NCI-H82 treated with DMSO at 0.1 percent for 48 hours (cell line): ENCODE data around the gene COQ8B.
"Not testable (repeated sequence)": the region's sequence is repeated elsewhere in the genome, so short reads cannot be mapped to it uniquely, and the experiment has no call there.

Source experiments
- DNase-seq: peaks from one replicate; lab custom pipeline; 2025; ENCODE audit not compliant: unreplicated experiment; lab: John Stamatoyannopoulos, UW

COQ8B gene

GRCh38 chr19:40671404-40671803 is 45.3 kb downstream of the COQ8B start:
- DNase-seq, result no peak

- no peak for DNase-seq
These were observed 47.6 kb downstream of the COQ8B start for GRCh38 chr19:40668991-40669614.

DNA sequence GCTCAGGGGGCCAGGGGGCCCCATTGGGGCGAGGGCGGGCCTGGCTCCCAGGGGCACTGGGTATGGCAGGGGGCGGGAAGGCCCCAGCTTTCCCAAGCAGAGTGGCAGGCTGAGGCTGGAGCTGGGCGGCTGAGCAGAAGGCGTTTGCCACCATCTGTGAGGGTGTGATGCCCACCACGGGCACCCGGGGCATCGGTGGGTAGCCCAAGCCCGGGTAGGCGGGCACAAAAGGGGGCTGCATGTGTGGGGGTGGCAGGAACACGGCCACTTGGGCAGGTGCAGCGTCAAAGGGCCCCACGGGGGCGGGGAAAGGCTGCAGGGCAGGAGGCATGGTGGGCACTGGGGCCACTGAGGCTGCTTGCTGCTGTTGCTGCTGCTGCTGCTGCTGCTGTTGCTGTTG is 49.1 kb downstream of the COQ8B start:
- DNase-seq, result no peak

DNA sequence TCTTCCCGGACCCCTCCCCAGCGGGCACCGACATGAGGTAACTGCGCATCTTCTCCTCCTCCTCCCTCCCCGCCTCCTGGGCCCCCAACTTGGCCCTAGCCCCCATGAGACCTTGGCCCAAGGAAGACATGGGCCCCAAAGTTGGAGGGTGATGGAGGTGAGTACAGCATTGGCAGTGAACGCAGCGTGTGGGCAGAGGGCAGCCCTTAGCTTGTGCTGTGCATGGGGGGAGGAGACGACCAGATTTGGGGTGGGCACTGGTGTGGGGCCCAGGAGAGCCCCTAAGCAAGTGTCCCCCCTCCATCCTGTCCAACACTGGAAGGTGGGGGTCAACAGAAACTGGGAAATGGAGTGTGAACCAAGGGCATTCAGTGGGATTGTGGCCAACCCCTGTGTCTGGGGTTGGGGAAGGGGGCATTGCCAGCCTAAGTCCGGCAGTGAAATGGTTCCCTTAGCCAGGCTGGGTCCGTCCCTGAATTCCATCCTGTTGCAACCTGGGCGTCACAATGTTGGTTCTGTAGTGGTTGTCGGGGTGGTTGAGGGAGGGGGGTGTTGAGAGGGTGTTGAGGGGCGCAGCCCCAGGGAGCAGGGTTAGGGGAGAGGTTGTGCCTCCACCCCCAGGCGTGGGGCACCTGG is 49.8 kb downstream of the COQ8B start:
- DNase-seq, result no peak

DNA sequence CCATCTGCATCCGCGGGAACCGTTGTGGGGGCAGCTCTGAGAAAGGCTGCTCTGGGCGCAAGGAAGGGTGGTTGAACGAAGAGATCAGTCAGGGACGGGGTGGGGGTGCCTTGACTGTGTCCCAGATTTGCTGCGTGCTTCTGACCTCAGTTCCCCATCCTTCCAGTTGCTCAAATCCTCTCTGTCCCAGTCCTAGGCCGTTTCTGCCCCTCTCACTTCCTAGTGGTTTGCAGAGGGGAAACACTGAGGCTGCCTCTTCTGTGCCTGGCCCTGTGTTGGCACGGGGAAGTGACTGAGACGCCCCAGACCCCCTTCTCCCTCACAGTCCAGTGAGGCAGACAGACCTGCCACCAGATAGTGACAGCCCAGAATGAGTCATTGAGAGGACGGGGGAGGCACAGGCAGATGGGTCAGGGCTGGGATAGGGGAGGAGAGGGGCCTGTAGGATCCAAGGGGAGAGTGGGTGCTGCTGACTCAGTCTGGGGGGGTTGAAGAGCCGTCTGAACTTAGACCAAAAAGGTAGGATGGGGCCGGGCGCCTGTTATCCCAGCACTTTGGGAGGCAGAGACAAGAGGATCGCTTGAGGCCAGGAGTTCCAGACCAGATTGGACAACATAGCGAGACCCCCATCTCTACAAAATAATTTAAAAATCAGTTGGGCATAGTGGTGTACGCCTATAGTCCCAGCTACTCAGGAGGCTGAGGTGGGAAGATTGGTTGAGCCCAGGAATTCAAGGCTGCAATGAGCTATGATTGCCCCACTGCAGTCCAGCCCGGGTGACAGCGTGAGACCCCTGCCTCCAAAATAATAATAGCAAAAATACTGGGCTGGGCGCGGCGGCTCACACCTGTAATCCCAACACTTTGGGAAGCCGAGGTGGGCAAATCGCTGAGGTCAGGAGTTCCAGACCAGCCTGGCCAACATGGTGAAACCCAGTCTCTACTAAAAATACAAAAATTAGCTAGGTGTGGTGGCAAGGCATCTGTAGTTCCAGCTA is 52.7 kb downstream of the COQ8B start:
- DNase-seq, result no peak

DNA sequence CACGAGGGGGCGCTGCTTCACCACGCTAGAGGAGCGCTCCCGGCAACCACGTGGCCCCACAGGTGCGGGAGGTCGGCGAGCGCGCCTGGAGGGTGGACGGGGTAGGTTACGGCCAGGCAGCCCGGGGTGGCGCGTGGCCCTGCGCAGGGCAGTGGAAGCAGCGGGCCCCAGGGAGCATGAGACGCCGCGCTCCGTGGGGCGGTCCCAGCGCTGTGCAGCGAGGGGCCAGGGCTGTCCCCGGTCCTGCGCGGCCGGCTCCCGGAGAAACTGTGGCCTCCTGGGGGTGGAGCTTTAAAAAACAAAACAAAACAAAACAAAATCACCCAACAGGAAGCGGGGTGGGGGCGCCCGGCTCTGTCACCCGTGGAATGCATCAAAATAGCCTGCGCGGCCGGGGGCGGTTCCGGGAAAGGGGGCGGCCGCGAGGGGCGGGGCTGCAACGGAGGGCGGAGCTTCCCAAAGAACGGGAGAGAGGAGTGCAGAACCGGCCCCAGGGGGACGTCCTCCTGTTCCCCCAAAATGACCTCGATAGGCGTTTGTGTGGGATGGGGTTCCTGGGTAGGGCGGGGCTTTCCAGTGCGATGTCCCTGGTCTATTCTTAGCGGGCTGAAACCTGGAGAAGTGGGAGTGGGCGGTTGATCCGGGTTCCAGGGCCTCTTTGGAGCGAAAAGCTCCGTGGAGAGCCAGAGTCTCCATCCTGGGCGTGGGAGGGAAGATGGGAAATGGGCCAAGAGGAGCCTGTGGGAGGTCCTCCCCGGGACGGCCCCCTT is 53.6 kb downstream of the COQ8B start:
- peak; percentile 58 for DNase-seq

DNA sequence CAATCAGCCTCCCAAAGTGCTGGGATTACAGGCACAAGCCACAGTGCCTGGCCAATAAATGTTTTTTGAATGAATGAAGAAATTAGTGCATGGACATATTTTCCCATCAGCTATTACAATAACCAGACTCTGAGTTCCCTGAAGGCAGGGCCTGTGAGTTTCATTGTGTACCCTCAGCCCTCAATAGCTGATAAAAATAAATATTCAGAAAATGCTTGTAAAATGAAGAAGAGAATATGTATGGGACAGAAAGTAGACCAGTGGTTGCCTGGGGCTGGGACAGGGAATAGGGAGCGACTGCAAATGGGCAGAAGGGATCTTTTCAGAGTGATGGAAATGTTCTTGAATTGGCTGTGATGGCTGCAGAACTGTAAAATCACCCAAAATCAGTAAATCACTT is 55.1 kb downstream of the COQ8B start:
- DNase-seq, result no peak

DNA sequence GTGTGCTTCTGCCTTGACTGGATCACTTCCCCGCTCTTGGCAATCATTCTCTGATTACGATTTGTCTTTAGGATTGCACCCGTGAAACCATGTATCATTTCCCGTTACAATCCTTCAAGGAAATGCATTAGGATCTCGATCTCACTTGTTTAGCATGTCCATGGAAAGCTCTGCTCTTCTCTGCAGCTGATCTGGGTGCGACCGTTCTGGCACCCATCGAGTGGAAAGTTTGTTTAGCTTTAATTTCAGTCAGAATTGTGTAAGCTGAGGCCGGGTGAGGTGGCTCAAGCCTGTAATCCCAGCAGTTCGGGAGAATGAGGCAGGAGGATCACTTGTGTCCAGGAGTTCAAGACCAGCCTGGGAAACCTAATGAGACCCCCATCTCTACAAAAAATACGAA is 57.1 kb downstream of the COQ8B start:
- no peak for DNase-seq

DNA sequence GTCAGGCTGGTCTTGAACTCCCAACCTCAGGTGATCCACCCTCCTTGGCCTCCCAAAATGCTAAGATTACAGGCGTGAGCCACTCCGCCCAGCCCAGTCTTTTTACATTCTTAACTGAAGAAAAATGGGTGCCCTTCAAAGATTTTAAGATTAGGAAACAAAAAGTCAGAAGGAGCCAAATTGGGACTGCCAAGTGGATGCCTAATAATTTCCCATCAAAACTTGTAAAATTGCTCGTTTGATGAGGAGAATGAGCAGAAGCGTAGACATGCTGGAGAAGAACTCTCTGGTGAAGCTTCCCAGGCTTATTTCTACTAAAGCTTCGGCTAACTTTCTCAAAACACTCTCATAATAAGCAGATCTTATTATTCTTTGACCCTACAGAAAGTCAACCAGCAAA is 57.6 kb downstream of the COQ8B start:
- DNase-seq, result no peak

GRCh38 chr19:40658031-40658430 is 58.7 kb downstream of the COQ8B start:
- DNase-seq, result no peak

DNA sequence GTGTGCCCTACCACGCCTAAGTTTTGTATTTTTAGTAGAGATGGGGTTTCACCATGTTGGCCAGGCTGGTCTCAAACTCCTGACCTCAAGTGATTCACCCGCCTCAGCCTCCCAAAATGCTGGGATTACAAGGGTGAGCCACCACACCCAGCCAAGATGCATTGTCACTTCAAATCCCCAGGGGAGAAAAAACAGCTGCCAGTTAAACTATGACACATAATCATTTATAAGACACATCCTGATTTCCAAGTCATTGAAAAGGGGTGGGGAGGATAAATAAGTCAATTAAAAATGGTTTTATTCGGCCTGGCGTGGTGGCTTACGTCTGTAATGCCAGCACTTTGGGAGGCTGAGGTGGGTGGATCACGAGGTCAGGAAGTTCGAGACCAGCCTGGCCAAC is 61.0 kb downstream of the COQ8B start:
- DNase-seq, result not testable (repeated sequence)

- DNase-seq, result not testable (repeated sequence)
These were observed 64.4 kb downstream of the COQ8B start for GRCh38 chr19:40652303-40652702.

GRCh38 chr19:40650749-40651305 is 65.9 kb downstream of the COQ8B start:
- DNase-seq, result no peak

DNA sequence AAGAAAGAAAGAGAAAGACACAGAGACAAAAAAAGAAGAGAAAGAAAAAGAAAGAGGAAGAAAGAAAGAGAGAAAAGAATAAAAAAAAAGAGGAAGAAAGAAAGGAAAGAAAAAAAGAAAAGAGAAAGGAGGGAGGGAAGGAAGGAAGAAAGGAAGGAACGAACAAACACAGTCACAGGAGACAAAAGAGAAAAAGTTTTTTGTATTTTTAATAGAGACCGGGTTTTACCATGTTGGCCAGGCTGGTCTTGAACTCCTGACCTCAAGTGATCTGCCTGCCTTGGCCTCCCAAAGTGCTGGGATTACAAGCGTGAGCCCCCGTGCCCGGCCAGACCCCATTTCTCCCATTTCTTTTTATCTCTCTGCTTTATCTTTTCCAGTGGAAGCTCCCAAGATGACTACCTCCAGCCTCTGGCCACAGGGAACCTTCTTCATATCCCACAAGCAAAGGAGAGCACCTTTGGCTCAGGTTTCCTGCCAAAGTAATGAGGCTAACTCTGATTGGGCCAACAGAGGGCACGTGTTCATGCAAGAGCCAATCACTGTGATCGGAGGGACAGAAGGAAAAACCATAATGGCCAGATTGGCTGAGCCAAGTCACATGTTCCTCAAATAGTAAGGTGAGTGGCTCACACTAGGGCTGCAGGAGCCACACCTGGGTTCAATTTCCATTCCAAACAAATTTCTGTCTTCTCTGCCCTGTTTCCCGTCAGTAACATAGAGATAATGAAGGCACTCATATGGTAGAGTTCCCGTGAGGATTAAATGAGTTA is 66.6 kb downstream of the COQ8B start:
- DNase-seq, result not testable (repeated sequence)

DNA sequence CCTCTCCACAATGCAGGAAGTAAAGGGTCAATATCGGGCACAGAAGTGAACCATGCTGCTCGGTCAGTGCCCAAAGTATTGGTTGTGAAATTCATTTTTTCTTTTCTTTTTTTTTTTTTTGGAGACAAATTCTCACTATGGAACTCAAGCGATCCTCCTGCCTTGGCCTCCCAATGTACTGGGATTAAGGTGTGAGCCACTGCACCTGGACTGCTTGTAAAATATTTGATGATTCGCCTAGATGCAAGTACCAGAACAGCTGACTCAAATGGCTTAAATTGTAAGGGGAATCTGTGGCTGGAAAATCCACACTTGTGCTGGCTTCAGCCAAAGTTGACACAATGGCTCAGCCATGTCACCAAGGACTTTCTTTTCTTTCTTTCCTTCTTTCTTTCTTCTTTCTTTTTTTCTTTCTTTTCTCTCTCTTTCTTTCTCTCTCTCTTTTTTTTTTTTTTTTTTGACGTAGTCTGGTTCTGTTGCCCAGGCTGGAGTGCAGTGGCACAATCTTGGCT is 69.9 kb downstream of the COQ8B start:
- DNase-seq, result no peak

GRCh38 chr19:40642757-40643305 is 73.9 kb downstream of the COQ8B start:
- no peak for DNase-seq

DNA sequence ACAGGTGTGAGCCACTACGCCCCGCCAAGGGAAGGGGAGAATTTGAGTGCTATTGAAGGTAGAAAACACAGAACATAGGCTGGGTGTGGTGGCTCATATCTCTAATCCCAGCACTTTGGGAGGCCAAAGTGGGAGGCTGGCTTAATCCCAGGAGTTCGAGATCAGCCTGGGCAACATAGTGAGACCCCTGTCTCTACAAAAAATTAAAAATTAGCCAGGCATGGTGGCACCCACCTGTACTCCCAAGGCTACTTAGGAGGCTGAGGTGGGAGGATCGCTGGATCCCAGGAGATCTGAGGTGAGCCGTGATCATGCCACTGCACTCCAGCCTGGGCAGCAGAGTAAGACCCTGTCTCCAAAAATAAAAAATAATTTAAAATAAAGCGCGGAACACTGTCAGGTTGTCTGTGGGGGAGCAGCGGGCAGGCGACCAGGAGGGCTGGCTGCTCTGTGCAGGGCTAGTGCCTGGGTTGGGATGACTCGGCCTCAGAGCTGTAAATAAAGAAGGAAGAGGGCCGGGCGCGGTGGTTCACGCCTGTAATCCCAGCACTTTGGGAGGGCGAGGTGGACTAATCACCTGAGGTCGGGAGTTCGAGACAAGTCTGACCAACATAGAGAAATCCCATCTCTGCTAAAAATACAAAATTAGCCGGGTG is 74.5 kb downstream of the COQ8B start:
- no peak for DNase-seq
